HTR-8/SVneo (cell line): ENCODE data around the gene GCN1.
A peak's percentile ranks its signal among the peaks of the same experiment; 100 is the strongest.
"Not testable (repeated sequence)": the region's sequence is repeated elsewhere in the genome, so short reads cannot be mapped to it uniquely, and the experiment has no call there.

ENCODE experiments used
- DNase-seq: peaks from one replicate; pipeline ENCODE4 v3.0.0; 2011; ENCODE audit warnings: low spot score, mixed read lengths; ENCODE audit not compliant: insufficient read length
- FAIRE-seq: peaks from 2 replicates; lab custom pipeline; 2011; peaks lifted over from hg19 to GRCh38; lab: Jason Lieb, UNC

The GCN1 gene

DNA sequence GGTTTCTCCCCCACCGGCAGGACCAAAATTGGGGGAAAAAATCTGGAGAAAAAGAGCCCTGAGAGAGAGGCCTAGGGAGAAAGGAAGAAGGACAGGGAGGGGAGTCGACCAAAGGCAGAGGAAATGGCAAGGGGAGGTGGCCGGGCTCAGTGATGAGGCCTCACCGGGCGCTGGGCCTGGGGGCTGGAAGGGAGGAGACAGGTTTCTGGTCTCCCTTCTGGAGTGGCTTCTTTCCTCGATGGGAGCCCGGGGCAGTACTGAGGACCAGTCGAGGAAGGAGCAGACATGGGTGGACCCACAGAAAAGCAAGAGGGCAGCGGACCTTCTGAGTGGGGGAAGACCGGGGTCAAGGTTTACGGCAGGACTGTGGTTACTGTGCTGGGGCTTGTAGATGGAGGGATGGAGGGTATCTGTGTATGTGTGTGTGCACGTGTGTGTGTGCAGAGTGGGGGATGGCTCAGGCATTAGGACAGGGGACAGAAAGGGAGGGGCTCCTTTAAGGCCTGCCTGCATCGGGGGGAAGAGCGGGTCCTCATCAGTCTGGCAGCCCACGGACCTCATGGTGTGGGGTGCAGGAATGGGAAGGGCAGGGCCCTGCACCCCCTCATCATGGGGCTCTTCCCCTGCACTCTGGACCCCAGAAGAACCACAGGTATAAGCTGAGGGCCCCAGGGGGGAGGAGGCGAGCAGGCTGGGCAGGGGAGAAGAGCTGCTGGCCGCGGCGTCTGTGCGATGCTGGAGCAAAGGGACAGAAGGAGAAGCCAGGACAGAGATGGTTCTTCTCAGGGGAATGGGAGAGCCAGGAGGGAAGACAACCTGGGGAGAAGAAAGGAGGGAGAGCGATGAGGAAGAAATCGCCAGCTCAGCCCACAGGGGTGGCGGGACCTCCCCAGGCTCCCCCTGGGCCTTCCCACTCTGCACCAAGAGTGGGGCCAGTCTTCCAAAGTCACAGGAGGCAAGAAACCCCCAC lies 21.5 kb upstream of the GCN1 start:
- FAIRE-seq: no peak
- DNase-seq: no peak

DNA sequence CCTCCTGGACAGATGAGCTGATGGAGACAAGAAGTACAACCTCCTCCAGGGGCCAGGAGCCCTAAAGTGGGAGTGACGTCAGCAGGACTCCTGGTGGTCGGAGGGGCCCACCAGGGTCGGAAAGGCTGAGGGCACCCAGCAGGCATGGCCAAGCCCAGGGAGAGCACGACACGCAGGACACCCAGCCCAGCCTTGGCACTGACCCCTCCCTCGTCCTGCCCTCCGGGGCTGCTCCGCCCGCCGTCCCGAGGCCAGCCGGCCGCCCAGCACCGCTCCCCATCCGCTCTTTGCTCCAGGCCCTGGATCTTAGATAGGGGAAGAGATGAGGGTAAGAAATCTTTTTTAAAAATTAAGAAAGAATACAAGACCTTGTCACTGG lies 20.8 kb upstream of the GCN1 start:
- DNase-seq (no peak), FAIRE-seq (no peak)

DNA sequence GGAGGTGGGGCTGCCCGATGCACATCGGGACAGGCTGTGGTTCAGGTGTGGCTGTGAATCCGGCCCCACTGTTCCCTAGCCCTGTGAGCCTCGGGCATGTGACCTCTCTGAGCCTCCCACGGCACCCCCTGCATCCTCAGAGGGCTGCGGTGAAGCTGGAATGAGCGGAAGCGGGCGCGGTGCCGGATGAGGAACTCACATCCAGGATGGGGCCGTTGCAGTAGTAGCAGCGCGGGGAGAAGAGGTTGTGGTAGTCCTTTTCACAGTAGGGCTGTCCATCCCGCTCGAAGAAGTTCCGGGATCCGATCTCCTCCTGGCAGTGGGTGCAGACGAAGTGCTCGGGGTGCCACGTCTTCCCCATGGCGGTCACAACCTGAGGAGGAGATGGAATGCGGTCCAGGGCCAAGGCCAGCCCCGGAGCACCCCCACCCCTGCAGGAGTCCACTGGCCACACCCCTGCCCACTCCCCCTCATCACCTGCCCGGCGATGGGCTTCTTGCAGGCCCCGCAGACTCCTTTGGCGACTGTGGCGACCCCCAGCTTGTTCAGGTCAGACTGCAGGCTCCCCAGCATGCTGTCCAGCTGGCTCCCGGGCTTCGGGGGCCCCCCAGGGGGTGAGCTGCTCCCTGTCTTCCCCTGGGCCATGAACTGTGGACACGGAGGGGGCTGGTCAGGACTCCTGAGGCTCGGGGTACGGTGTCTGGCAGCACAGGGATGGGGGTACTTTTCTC lies 20.3 kb upstream of the GCN1 start:
- DNase-seq: no peak
- FAIRE-seq: no peak

DNA sequence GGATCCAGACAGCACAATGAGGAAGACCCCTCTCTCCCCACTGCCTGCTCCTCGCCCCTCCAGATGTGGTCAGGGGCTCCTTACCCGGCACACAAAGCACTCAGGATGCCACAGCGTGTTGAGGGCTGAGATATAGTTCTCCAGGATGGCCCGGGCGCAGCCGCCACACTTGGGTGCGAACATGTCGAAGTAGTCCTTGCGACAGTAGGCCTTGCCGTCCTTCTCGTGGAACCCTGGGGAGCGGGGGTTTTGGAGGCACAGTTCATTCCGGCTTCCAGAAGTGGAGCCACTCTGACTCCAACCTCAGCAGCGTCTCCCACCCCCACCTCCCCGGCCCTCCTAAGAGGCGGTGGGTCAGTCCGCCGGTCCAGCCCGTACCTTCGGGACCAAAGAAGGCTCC lies 19.2 kb upstream of the GCN1 start:
- DNase-seq (no peak), FAIRE-seq (no peak)

DNA sequence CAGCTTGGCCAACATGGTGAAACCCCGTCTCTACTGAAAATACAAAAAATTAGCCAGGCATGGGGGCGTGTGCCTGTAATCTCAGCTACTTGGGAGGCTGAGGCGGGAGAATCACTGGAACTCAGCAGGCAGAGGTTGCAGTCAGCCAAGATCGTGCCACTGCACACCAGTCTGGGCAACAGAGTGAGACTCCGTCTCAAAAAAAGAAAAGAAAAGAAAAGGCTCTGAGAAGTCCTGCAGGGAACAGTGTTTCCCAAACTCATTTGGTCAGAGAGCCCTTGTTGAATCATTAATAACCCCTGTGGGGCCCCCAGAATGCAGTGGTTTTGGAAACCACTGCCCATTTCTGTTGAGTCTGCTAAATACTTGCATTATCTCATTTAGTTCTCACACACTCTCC lies 18.7 kb upstream of the GCN1 start:
- not testable (repeated sequence) for FAIRE-seq, DNase-seq

DNA sequence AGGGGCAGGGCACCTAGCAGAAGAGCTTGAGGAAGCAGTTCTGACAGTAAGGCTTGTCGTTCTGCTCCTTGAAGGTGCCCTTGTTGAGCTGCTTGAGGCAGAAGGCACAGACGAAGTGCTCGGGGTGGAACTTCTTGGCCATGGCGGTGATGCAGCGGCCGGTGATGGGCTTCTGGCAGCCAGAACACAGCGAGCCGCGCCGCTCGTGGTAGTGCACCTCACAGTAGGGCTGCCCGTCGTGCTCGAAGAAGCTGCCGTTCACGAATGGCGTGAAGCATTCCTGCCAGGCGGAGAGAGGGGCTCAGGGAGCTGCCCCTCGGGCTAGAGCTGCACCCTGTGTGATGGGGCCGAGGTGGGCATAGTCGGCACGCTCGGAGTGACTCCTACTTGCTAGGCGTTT lies 17.8 kb upstream of the GCN1 start:
- FAIRE-seq: no peak
- DNase-seq: no peak

DNA sequence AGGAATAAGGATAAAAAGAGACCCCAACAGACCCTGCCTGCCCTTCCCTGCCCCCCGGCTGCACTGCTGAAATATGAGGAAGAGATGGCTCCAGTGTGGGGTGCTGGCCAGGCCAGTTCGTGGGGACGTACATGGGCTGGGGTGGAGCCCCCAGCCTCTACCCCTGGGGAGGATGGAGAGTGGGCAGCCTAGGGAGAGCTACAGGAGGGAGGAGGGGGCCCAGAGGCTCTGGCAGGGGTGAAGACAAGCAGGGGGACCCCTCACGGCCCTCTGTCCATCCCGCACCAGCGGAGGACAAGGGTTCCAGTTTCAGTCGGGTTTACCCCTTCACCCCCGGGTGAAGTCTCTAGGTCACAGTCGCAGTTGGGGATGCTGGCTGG lies 17.4 kb upstream of the GCN1 start:
- no peak for FAIRE-seq

DNA sequence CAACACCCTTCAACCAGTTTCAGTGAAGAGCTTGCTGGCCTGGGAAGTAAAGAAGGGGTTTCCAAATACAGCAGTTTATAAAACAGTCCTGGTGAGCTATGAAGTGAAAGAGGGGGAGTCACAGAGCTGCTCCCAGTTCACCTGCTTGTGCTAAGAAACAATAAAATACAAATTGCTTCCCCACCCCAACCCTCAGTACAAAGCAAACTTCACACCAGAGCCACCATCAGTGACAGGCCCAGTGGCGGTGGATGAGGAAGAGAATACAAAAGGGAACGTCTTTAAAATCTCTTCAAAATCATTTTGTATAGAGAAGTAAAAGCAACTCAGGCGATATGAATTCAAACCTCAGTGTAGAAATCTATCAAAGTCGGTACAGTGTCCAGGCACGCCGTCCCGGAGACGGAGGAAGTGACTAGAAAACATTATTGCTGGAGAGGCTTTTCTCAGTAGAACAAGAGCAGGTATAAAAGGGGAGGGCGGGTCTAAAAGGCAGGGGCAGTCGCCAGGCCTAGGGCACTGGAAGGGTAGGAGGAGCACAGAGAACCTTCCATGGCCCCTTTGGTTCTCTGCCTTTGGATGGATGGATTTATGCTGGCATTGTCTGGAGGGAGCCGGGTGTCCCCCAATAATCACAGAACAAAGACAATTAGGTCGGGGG lies 16.9 kb upstream of the GCN1 start:
- FAIRE-seq (no peak), DNase-seq (no peak)

More for the DNA sequence above, 17.4 kb upstream of the GCN1 start:
- no peak for DNase-seq

DNA sequence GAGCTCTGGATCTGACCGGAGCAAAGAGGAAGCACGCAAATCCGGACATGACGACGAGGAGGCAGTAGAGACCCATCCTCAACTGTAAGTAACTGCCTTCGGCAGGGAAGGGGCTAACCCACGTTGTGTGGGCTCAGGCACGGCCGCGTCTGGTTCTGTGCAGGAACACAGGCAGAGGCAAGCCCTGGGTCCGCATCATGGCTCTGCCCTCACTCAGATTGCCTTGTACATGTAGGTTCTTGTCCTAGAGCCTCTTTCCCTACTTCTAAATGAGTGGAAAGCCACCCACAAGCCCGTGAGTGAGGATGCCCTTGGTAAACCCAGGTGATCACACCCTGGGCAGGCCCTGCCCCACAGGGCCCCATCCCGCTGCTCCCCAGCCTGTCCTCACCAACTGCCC lies 15.3 kb upstream of the GCN1 start:
- FAIRE-seq: no peak
- DNase-seq: no peak

DNA sequence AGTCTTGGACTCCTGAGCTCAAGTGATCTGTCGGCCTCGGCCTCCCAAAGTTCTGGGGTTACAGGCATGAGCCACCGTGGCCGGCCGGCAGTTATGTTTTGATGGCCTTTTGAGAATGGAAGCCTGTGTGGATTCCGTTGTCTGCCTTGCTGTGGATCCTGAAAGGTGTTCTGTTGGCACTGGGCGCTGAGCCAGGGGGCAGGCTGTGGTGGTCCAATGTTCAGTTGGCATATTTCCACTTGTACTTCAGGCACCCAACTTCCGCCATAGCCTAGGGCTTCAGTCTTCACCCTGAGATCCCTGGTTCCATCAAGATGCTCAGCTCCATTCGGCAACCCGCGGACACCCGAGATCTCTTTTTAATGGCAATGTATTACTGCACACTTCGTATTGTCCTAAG lies 12.7 kb upstream of the GCN1 start:
- DNase-seq (no peak), FAIRE-seq (no peak)

DNA sequence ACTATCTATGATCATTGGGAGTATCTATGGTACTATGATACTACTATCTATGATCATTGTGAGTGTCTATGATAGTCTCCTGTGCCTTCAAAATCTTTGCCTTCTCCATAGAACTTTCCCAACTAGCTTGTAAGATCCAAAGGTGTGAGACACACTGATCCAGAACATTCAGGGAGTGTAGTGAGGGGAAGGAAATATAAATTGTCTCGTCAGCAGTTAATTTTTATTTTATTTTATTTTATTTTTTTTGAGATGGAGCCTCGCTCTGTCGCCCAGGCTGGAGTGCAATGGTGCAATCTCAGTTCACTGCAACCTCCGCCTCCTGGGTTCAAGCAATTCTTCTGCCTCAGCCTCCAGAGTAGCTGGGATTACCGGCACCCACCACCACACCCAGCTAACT lies 12.3 kb upstream of the GCN1 start:
- DNase-seq, FAIRE-seq: not testable (repeated sequence)

DNA sequence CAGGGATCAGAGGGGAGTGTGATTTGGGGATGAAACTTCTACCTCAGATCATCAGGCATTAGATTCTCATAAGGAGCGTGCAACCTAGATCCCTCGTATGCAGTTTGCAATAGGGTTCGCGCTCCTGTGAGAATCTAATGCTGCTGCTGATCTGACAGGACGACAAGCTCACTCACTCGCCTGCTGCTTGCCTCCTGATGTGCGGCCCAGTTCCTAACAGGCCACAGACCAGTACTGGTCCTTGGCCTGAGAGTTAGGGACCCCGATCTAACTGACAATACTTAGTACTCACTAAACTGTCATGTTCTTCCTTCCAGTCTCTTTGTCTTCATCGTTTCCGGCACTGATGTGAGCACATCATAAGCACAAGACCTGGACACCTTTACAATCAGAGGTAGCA lies 11.7 kb upstream of the GCN1 start:
- DNase-seq (no peak), FAIRE-seq (no peak)

DNA sequence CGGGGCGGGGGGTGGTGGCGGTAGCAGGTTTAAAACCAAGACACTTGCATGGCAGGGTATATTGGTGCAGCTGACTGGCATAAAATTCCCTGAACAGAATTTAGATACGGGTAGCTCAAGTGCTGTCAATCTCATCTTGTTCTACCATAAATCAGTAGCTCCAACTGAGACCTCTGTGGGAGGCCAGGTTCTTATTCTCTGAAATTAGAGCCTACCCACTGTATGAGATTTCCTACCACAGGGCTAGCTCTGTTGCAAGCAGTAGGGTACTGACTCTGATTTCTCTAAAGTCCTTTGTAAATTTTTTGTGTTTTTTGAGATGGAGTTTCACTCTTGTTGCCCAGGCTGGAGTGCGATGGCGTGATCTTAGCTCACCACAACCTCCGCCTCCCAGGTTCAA lies 9.7 kb upstream of the GCN1 start:
- DNase-seq (no peak), FAIRE-seq (no peak)

DNA sequence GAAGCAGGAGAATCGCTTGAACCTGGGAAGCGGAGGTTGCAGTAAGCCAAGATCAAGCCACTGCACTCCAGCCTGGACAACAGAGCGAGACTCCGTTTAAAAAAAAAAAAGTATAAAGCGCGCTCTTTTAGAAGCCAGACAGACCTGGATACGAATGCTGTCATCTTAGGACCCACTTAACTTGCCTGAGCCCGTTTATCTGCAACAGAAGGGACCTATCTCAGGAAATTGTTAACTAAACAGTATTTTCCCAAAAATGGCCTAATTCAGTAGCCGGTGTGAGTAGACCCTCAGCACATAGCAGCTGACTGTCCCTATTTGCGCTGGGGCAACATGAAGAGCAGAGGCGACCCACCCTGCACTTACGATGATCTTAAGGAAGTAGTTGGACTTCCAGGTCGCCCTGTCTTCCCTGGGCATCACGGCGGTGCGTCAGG lies 5.9 kb upstream of the GCN1 start:
- DNase-seq (no peak), FAIRE-seq (no peak)

DNA sequence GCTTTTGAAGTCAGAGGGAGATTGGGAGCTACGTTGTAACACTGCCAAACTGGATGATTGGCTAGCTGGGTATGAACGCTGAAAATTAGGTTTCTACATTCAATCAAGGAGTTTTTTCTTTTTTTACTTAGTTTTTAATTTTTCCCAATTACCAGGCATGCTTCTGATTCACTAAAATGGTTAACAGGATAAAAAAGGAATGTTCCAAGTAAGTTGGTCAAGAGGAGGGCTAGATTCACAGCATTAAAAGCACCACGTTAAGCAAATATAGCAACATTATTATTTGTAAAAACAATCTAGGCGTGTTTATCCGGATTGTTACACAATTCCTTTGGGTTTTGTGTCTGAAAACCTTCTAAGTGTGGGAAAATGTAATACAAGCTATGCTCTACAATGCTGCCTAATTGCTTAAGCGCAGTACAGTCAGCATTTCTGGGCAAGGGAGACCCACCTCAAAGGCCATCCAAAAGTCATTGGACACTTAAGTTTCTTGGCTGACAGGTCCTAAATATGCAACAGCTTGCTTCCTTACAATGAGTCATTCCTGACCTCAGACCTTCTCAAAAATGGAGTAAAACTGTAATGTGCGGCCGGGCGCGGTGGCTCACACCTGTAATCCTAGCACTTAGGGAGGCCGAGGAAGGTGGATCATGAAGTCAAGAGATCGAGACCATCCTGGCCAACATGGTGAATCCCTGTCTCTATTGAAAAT lies 5.2 kb upstream of the GCN1 start:
- FAIRE-seq (no peak), DNase-seq (peak; percentile 15)

DNA sequence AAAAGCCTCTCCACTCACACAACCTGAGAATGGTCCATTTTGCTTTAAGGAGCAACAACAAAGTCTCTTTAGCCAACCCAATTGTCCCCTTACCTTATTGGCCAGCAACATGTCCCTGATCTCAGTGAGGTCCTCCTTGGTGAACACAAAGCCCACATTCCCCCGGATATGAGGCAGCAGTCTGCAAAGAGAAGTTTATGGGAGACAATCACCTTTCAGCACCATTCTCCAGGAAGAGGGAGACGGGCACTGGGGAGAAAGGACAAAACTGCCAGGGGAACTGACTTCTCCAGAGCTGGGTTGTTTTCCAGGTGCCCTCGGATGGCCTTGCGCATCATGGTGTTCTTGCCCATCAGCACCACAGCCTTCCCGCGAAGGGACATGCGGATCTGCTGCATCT lies 4.5 kb upstream of the GCN1 start:
- no peak for DNase-seq
- no peak for FAIRE-seq

DNA sequence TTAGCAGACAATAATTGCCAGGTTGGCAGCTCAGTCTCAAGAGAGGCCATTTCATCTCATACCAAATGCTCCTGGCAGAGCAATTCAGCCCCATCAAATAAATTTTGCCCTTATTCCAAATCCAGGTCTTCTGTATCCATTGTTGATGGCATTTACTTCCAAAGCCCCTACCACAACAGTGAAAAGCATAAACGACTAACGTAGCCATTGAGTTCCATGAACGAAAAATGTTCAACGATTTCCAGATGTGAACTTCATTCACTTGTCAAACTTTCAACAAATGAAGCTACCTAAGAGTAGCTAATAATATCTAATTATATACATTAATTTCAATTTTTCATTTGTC lies 3.0 kb upstream of the GCN1 start:
- FAIRE-seq (no peak), DNase-seq (no peak)

DNA sequence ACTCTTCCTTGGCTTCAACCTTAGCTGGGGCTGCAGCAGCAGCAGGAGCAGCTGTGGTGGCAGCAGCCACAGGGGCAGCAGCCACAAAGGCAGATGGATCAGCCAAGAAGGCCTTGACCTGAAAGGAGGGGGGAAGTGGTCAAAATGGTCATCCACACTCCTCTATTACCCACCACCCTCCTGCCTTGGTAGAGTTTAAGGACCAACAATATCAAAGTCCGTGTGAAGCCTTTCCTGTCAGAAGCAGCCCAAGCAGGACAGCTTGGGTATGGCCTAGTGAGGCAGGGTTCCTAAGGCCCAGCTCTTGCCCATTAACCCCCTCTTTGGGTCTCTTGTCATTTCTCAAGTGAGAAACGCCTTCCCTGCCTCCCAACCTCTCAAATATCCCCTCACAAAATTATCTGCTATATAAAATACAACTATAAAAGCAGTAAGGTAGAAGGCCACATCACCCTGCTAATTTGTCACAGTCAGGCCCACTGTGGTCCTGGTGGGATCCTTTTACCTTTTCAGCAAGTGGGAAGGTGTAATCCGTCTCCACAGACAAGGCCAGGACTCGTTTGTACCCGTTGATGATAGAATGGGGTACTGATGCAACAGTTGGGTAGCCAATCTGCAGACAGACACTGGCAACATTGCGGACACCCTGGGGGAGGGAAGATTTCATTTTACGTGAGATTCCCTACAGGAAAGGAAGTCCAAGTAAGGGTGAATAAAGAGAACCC lies 2.5 kb upstream of the GCN1 start:
- not testable (repeated sequence) for FAIRE-seq

DNA sequence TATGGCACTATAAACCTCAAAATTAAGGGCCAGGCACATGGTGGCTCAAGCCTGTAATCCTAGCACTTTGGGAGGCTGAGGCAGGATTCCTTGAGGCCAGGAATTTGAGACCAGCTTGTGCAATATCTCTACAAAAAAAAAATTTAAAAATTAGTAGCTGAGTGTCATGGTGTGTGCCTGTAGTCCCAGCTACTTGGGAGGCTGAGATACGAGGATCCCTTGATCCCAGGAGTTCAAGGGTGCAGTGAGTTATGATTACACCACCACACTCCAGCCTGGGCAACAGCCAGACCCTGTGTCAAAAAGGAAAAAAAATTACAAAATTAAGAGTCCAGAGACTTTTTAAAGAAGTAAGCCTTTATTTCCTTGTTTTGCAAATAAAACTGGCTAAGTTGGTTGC lies 1.8 kb upstream of the GCN1 start:
- FAIRE-seq (no peak), DNase-seq (no peak)

More for the DNA sequence above, 2.5 kb upstream of the GCN1 start:
- not testable (repeated sequence) for DNase-seq

DNA sequence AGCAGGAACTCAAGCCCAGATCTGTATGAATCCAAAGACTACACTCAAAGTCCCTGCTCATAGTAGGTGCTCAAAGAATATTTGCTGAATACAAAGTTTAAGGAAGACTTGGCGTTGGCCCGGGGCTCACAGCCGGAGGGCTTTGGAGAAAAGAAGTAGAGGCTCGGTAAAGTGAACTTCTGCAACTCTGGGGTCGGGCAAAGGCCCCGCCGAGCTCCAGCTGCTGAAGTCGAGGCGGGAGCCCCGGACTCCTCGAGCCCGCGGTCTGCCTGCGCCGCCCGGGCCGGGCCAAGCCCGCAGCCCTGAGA lies 335 bp downstream of the GCN1 start:
- FAIRE-seq: no peak

More for the DNA sequence above, 335 bp downstream of the GCN1 start:
- no peak for DNase-seq
